ENCODE data around the gene TMEM178A. TPM values are rescaled to one million over a fixed set of nuclear protein-coding genes. Genes with fewer than 3 reads are reported as not detected.
A peak's percentile ranks its signal among the peaks of the same experiment; 100 is the strongest.

Gene TMEM178A
- total RNA-seq, 1 donor from 2014 or later = 2.8 TPM

DNA sequence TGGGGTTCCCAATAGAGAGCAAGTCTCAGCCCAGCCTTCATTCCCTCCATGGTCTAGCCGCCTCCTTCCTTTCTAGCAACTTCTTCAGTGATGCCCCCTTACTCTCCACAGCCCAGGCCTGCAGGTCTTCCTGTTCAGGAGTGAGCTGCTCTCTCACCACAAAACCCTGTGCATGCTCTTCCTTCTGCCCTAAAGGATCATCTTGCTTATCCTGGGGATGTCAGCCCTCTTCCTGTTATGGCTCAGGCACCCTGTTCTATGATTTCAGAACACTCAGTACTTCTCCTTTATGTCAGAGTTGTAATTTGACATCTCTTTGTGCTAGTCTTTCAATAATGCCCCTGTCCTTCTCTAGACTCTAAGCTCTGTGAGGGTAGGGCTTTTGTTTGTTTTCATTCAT lies 19.4 kb downstream of the TMEM178A start:
- H3K4me3 ChIP-seq (ENCODE audit: low read depth, low read length) = no peak overlapping the region
- DNase-seq (ENCODE audit: low read depth) = no peak
- TF ChIP-seq, protein P1, sequence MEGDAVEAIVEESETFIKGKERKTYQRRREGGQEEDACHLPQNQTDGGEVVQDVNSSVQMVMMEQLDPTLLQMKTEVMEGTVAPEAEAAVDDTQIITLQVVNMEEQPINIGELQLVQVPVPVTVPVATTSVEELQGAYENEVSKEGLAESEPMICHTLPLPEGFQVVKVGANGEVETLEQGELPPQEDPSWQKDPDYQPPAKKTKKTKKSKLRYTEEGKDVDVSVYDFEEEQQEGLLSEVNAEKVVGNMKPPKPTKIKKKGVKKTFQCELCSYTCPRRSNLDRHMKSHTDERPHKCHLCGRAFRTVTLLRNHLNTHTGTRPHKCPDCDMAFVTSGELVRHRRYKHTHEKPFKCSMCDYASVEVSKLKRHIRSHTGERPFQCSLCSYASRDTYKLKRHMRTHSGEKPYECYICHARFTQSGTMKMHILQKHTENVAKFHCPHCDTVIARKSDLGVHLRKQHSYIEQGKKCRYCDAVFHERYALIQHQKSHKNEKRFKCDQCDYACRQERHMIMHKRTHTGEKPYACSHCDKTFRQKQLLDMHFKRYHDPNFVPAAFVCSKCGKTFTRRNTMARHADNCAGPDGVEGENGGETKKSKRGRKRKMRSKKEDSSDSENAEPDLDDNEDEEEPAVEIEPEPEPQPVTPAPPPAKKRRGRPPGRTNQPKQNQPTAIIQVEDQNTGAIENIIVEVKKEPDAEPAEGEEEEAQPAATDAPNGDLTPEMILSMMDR (conservative IDR thresholded peaks at IDR 0.05; ENCODE audit: low read depth, low read length) = no peak

DNA sequence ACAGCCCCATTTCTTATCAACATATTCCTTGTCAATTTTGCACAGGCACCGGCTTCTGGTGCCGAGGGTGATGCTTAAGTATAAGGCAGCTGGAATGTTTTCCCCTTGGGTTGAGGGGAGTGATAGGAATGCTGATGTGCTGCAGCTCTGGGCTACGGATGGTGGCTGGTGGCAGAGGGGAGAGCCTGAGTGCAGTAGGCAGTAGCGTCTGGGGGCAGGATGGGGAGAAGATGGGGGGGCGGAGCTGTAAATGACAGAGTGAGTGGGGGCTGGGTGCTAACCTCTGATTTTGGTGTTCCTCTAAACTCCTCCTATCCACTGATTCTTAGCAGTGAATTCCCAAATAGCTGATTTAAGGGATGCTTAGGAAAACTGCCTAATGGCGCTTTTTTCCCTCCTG lies 20.7 kb downstream of the TMEM178A start:
- no peak overlapping the region for H3K4me3 ChIP-seq (ENCODE audit: low read depth, low read length)
- TF ChIP-seq, protein P1 (conservative IDR thresholded peaks at IDR 0.05; ENCODE audit: low read depth, low read length) = no peak
- no peak for DNase-seq (ENCODE audit: low read depth)

DNA sequence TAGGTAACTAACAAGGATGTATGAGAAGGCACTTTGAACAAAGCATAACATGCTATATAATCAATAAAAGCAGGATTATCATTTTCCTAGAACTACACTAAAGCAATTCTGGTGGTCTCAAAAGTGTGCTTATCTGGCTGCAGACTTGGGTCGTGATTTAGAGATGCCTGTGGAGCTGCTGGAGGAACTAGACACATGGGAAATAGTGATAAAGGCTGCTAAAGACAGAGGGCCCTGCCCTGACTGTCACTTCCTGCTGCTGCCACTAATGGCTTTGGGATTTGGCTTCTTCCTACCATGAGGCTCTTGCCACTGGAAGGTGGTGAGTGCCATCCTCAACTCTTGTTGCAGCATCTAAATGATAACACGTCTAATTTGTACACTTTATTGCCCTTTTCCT lies 22.5 kb downstream of the TMEM178A start:
- DNase-seq (ENCODE audit: low read depth) = no peak
- H3K4me3 ChIP-seq (ENCODE audit: low read depth, low read length) = no peak overlapping the region
- TF ChIP-seq, protein P1 (conservative IDR thresholded peaks at IDR 0.05; ENCODE audit: low read depth, low read length) = no peak

DNA sequence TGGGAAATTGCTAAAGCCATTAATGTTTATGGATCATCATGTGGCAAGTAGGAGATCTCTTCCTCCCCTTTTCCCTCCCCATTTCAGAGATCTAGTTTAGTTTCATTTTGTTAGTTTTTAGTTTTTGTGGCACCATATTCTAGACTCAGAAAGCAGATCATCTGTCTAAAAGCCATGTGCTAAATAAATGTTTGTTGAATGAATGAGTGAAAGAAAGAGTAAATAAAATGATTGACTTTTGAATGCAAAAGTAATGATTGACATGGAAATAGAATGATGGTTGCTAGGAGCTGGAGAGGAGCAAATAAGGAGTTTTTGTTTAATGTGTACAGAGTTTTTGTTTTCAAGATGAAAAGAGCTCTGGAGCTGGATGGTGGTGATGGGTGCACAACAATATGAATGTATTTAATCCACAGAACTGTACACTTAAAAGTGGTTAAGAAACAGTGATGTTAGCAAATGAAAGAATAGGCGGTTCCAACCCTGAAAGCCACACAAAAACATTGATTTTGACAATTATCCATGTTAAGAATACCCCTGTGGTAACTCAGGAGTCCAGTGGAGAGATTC lies 23.6 kb downstream of the TMEM178A start:
- TF ChIP-seq, protein P1 (conservative IDR thresholded peaks at IDR 0.05; ENCODE audit: low read depth, low read length) = no peak
- H3K4me3 ChIP-seq (ENCODE audit: low read depth, low read length) = no peak overlapping the region
- DNase-seq (ENCODE audit: low read depth) = no peak

DNA sequence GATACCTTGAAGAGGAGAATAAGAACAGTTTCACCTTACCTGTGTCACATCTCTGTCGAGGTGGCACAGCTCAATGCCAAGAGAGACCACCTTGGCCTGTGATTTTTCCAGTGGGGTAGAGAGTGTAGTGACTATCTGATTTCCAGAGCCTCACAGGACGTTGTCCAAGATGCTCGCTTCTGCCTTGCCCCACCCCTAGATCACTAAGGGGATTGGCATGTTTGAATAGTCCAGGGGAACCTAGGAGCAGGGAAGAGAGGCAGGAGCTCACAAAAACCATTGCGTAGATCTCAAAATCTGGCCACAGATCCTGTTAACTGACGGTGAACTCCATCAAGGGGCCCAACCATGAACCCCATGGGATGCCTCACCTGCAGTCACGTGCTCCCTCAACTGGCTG lies 24.2 kb downstream of the TMEM178A start:
- TF ChIP-seq, protein P1 (conservative IDR thresholded peaks at IDR 0.05; ENCODE audit: low read depth, low read length) = no peak
- H3K4me3 ChIP-seq (ENCODE audit: low read depth, low read length) = no peak overlapping the region
- no peak for DNase-seq (ENCODE audit: low read depth)

DNA sequence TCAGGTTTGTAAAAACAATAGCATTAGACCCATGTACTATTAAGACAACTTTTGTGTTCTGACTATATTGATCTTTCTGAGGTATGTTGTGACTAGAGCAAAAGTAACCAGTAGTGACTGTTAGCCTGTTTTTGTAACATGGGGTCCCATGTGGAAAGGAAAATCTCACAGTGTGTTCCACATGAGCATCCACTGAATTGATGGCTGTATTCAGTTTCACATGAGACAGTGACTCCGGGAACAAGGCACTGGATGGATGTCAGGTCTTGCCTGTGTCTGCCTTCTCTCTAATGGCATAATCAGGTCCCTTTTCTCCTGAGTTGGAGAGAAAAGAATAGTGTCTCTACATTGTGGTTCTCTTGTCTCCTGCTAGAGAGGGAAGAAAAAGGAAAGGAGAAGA lies 27.5 kb downstream of the TMEM178A start:
- no peak for DNase-seq (ENCODE audit: low read depth)
- TF ChIP-seq, protein P1 (conservative IDR thresholded peaks at IDR 0.05; ENCODE audit: low read depth, low read length) = no peak

DNA sequence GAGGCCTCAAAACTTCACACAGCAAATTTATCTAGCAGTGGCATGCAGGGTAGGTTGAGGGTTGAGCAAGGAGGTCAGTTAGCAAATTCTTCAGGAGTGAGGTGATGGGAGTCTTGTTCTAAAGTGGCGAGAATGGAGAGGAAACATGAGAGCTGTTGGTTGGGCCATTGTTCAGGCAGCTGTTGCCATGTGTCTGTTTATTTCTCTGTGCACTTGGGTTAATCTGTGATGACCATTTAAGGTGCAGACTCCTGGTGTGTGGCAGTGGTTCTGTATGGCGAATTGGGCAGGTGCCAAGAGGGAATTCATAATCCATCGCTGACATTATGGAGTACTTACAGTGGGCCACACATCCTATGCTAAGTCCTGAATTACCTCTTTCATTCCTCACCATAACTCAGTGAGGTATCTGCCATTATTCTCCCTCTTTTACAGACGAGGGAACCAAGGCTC lies 30.4 kb downstream of the TMEM178A start:
- TF ChIP-seq, protein P1 (conservative IDR thresholded peaks at IDR 0.05; ENCODE audit: low read depth, low read length) = no peak
- DNase-seq (ENCODE audit: low read depth) = peak; percentile 92
- no peak overlapping the region for H3K4me3 ChIP-seq (ENCODE audit: low read depth, low read length)

More for the DNA sequence above, 27.5 kb downstream of the TMEM178A start:
- no peak overlapping the region for H3K4me3 ChIP-seq (ENCODE audit: low read depth, low read length)

All from epithelial cell of proximal tubule (primary cell).